Neural cell (in vitro differentiated cells): ENCODE results near the gene CDH12.

Source experiments
- EZH2 ChIP-seq: fragments of 200-600, 300-800 bp; shearing (Covaris generic), sonication (generic); IDR thresholded peaks from 2 replicates; pipeline ENCODE4 v1.6.1; 2014; ENCODE audit warnings: antibody characterized with exemption, low read length, borderline replicate concordance, mild to moderate bottlenecking; ENCODE audit not compliant: insufficient read depth, poor library complexity, severe bottlenecking
- TF ChIP-seq, protein P1 (sequence below): fragments of 450-650 bp; IDR thresholded peaks from 2 replicates; pipeline ENCODE4 v1.5.1; 2014; ENCODE audit warnings: antibody characterized with exemption, mild to moderate bottlenecking, moderate library complexity; ENCODE audit not compliant: poor library complexity, severe bottlenecking

DNA sequence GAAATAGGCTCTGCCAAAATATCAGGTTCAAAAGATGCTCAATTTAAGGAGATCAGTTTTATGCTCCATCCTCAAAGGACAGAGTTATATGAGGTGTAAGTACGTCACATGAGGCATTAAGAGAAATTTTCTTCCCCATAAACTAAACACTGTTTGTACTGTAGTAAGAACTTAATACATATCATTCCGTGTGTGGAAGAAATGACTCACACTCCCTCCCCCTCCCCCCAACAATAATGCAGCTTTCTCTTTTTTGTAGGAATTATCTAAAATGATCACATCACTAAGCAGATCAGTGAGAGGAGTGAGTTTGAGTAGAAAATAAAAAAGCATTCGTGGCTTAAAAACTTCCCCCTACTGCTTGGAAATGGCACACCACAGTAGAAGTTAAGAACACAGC is 2.2 kb downstream of the CDH12 start:
- TF ChIP-seq, protein P1, sequence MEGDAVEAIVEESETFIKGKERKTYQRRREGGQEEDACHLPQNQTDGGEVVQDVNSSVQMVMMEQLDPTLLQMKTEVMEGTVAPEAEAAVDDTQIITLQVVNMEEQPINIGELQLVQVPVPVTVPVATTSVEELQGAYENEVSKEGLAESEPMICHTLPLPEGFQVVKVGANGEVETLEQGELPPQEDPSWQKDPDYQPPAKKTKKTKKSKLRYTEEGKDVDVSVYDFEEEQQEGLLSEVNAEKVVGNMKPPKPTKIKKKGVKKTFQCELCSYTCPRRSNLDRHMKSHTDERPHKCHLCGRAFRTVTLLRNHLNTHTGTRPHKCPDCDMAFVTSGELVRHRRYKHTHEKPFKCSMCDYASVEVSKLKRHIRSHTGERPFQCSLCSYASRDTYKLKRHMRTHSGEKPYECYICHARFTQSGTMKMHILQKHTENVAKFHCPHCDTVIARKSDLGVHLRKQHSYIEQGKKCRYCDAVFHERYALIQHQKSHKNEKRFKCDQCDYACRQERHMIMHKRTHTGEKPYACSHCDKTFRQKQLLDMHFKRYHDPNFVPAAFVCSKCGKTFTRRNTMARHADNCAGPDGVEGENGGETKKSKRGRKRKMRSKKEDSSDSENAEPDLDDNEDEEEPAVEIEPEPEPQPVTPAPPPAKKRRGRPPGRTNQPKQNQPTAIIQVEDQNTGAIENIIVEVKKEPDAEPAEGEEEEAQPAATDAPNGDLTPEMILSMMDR = no peak
- TF ChIP-seq EZH2 = no peak
